KMS-11 (cell line): Measurements from ENCODE around the gene RBFOX1.

ENCODE experiments used
- H2AFZ ChIP-seq: fragments of 200-600 bp; sonication (generic); 2 replicates; pipeline ENCODE4 v1.6.1; 2016; ENCODE audit warnings: antibody characterized with exemption, mixed run types, low read depth
- H3K27ac ChIP-seq: fragments of 200-600 bp; sonication (generic); 2 replicates; pipeline ENCODE4 v1.6.1; 2016; ENCODE audit warnings: mild to moderate bottlenecking, mixed run types
- H3K27me3 ChIP-seq: fragments of 200-600 bp; sonication (generic); 2 replicates; pipeline ENCODE4 v1.6.1; 2017; ENCODE audit warnings: mild to moderate bottlenecking, low read depth, mixed run types, moderate library complexity; ENCODE audit not compliant: insufficient read depth
- H3K36me3 ChIP-seq: fragments of 200-600 bp; sonication (generic); 2 replicates; pipeline ENCODE4 v1.6.1; 2017; ENCODE audit warnings: mild to moderate bottlenecking, mixed run types; ENCODE audit not compliant: insufficient read depth
- H3K4me1 ChIP-seq: fragments of 200-600 bp; sonication (generic); 2 replicates; pipeline ENCODE4 v1.6.1; 2016; ENCODE audit warnings: mild to moderate bottlenecking, low read depth, mixed run types; ENCODE audit not compliant: poor library complexity, severe bottlenecking
- H3K4me2 ChIP-seq: fragments of 200-600 bp; sonication (generic); 2 replicates; pipeline ENCODE4 v1.7.0; 2016; ENCODE audit warnings: mild to moderate bottlenecking, mixed run types
- H3K4me3 ChIP-seq: fragments of 200-600 bp; sonication (generic); IDR thresholded peaks from 2 replicates; pipeline ENCODE4 v1.6.1; 2017; ENCODE audit warnings: low read depth, low read length, mixed read lengths; ENCODE audit not compliant: insufficient read depth
- H3K79me2 ChIP-seq: fragments of 200-600 bp; sonication (generic); 2 replicates; pipeline ENCODE4 v1.6.1; 2016; ENCODE audit warnings: low read depth, mixed run types; ENCODE audit not compliant: insufficient read depth
- H3K9ac ChIP-seq: fragments of 200-600 bp; sonication (generic); 2 replicates; pipeline ENCODE4 v1.6.1; 2016; ENCODE audit warnings: mild to moderate bottlenecking, mixed run types
- H4K20me1 ChIP-seq: fragments of 200-600 bp; sonication (generic); 2 replicates; pipeline ENCODE4 v1.6.1; 2016; ENCODE audit warnings: mild to moderate bottlenecking, mixed run types; ENCODE audit not compliant: insufficient read depth
- CTCF ChIP-seq: fragments of 200-600 bp; sonication (generic); conservative IDR thresholded peaks from 2 replicates; pipeline ENCODE4 v1.6.1; 2017; ENCODE audit warnings: low read depth, mild to moderate bottlenecking, antibody characterized with exemption, low read length, moderate library complexity, mixed read lengths

The RBFOX1 gene

GRCh38 chr16:7532534-7532933 is 199.9 kb downstream of the RBFOX1 start:
- no peaks in the 10 kb centered on the region for H4K20me1 ChIP-seq
- no peak overlapping the region for H3K9ac ChIP-seq
- H3K27ac ChIP-seq: no peak overlapping the region
- H3K4me2 ChIP-seq: no peak overlapping the region
- H3K4me1 ChIP-seq: no peaks in the 10 kb centered on the region
- no peak overlapping the region for H2AFZ ChIP-seq
- H3K4me3 ChIP-seq: no peak overlapping the region
- no peaks in the 10 kb centered on the region for H3K79me2 ChIP-seq
- H3K27me3 ChIP-seq: no peaks in the 10 kb centered on the region
- no peak for TF ChIP-seq CTCF
- H3K36me3 ChIP-seq: no peaks in the 10 kb centered on the region

GRCh38 chr16:7534749-7535148 is 202.1 kb downstream of the RBFOX1 start:
- Histone ChIP-seq H3K4me1 (no peaks in the 10 kb centered on the region), H3K79me2 (no peaks in the 10 kb centered on the region), H3K4me2 (no peak overlapping the region), H4K20me1 (no peaks in the 10 kb centered on the region), H2AFZ (no peak overlapping the region), H3K4me3 (no peak overlapping the region), H3K36me3 (no peaks in the 10 kb centered on the region), H3K27ac (no peak overlapping the region), H3K27me3 (no peaks in the 10 kb centered on the region), H3K9ac (no peak overlapping the region)
- TF ChIP-seq CTCF: no peak

- Histone ChIP-seq H3K4me3 (no peak overlapping the region), H3K27ac (no peak overlapping the region), H4K20me1 (no peaks in the 10 kb centered on the region), H3K4me1 (no peaks in the 10 kb centered on the region), H3K4me2 (no peak overlapping the region), H2AFZ (no peak overlapping the region), H3K27me3 (no peaks in the 10 kb centered on the region), H3K79me2 (no peaks in the 10 kb centered on the region), H3K9ac (no peak overlapping the region), H3K36me3 (no peaks in the 10 kb centered on the region)
- TF ChIP-seq CTCF: no peak
These were observed 208.4 kb downstream of the RBFOX1 start for GRCh38 chr16:7541026-7541425.

GRCh38 chr16:7545251-7545650 is 212.6 kb downstream of the RBFOX1 start:
- TF ChIP-seq CTCF: no peak

More at GRCh38 chr16:7545251-7545650, 212.6 kb downstream of the RBFOX1 start:
- no peak overlapping the region for H3K4me2 ChIP-seq
- H3K4me3 ChIP-seq: no peak overlapping the region
- no peaks in the 10 kb centered on the region for H3K27me3 ChIP-seq
- no peaks in the 10 kb centered on the region for H4K20me1 ChIP-seq
- no peaks in the 10 kb centered on the region for H3K4me1 ChIP-seq
- H3K27ac ChIP-seq: no peak overlapping the region
- no peak overlapping the region for H2AFZ ChIP-seq
- no peak overlapping the region for H3K9ac ChIP-seq
- no peaks in the 10 kb centered on the region for H3K79me2 ChIP-seq
- H3K36me3 ChIP-seq: no peaks in the 10 kb centered on the region
